ENCODE data around the gene MARF1.
"Not testable (repeated sequence)": the region's sequence is repeated elsewhere in the genome, so short reads cannot be mapped to it uniquely, and the experiment has no call there.

Gene MARF1

GRCh38 chr16:15597822-15598647 is 44.9 kb downstream of the MARF1 start:
- DNase-seq: no peak

GRCh38 chr16:15597135-15597534 is 45.8 kb downstream of the MARF1 start:
- DNase-seq: no peak

- no peak for DNase-seq
These were observed 48.1 kb downstream of the MARF1 start for GRCh38 chr16:15594711-15595320.

GRCh38 chr16:15593235-15593634 is 49.7 kb downstream of the MARF1 start:
- DNase-seq: no peak

GRCh38 chr16:15592324-15592723 is 50.6 kb downstream of the MARF1 start:
- no peak for DNase-seq

GRCh38 chr16:15587152-15587825 is 55.7 kb downstream of the MARF1 start:
- no peak for DNase-seq

GRCh38 chr16:15586716-15587115 is 56.2 kb downstream of the MARF1 start:
- DNase-seq: no peak

GRCh38 chr16:15585956-15586355 is 57.0 kb downstream of the MARF1 start:
- DNase-seq: no peak

GRCh38 chr16:15583526-15583925 is 59.4 kb downstream of the MARF1 start:
- DNase-seq: no peak

- DNase-seq: no peak
These were observed 61.7 kb downstream of the MARF1 start for GRCh38 chr16:15581127-15581815.

- no peak for DNase-seq
These were observed 64.1 kb downstream of the MARF1 start for GRCh38 chr16:15578824-15579223.

GRCh38 chr16:15576960-15577958 is 65.7 kb downstream of the MARF1 start:
- DNase-seq: no peak

GRCh38 chr16:15575293-15576049 is 67.5 kb downstream of the MARF1 start:
- no peak for DNase-seq

GRCh38 chr16:15574614-15574948 is 68.4 kb downstream of the MARF1 start:
- DNase-seq: no peak

GRCh38 chr16:15573896-15574613 is 68.9 kb downstream of the MARF1 start:
- DNase-seq: not testable (repeated sequence)

GRCh38 chr16:15573274-15573895 is 69.6 kb downstream of the MARF1 start:
- no peak for DNase-seq

- DNase-seq: no peak
These were observed 70.5 kb downstream of the MARF1 start for GRCh38 chr16:15572329-15573001.

GRCh38 chr16:15571557-15571956 is 71.4 kb downstream of the MARF1 start:
- DNase-seq: no peak

- not testable (repeated sequence) for DNase-seq
These were observed 72.3 kb downstream of the MARF1 start for GRCh38 chr16:15570666-15571065.

- DNase-seq: no peak
These were observed 75.1 kb downstream of the MARF1 start for GRCh38 chr16:15567823-15568222.

Measured in cerebellar nuclear complex (tissue), 1 donor.